HG02981 (cell line): ENCODE results near the gene ARF6.
"Not testable (repeated sequence)": the region's sequence is repeated elsewhere in the genome, so short reads cannot be mapped to it uniquely, and the experiment has no call there.

Experiments used
- ATAC-seq: cut with Tn5 transposase; IDR thresholded peaks from one replicate; pipeline ENCODE4 v1.9.1; 2021; ENCODE audit warnings: mild to moderate bottlenecking, moderate library complexity; ENCODE audit not compliant: unreplicated experiment

Gene ARF6

GRCh38 chr14:49875640-49876198 is 17.2 kb upstream of the ARF6 start:
- no peak for ATAC-seq

GRCh38 chr14:49876563-49877127 is 16.2 kb upstream of the ARF6 start:
- no peak for ATAC-seq

- ATAC-seq = peak; percentile 83
Observed at GRCh38 chr14:49879646-49880204, 13.2 kb upstream of the ARF6 start.

GRCh38 chr14:49880267-49881064 is 12.4 kb upstream of the ARF6 start:
- ATAC-seq = no peak

GRCh38 chr14:49881350-49882001 is 11.4 kb upstream of the ARF6 start:
- no peak for ATAC-seq

GRCh38 chr14:49882826-49883694 is 9.8 kb upstream of the ARF6 start:
- no peak for ATAC-seq

GRCh38 chr14:49886523-49886922 is 6.4 kb upstream of the ARF6 start:
- no peak for ATAC-seq

- ATAC-seq = no peak
Observed at GRCh38 chr14:49888293-49888692, 4.6 kb upstream of the ARF6 start.

- peak; percentile 34 for ATAC-seq
Observed at GRCh38 chr14:49892301-49892635, 614 bp upstream of the ARF6 start.

GRCh38 chr14:49893309-49894213 is 679 bp downstream of the ARF6 start:
- ATAC-seq = peak; percentile 37

GRCh38 chr14:49894214-49895107 is 1.6 kb downstream of the ARF6 start:
- ATAC-seq = not testable (repeated sequence)

GRCh38 chr14:49895480-49895879 is 2.6 kb downstream of the ARF6 start:
- no peak for ATAC-seq

- ATAC-seq = not testable (repeated sequence)
Observed at GRCh38 chr14:49896272-49896671, 3.4 kb downstream of the ARF6 start.

- ATAC-seq = no peak
Observed at GRCh38 chr14:49896966-49897365, 4.1 kb downstream of the ARF6 start.

- ATAC-seq = no peak
Observed at GRCh38 chr14:49897414-49897813, 4.5 kb downstream of the ARF6 start.

GRCh38 chr14:49897965-49898364 is 5.1 kb downstream of the ARF6 start:
- no peak for ATAC-seq

- no peak for ATAC-seq
Observed at GRCh38 chr14:49898485-49898884, 5.6 kb downstream of the ARF6 start.

- no peak for ATAC-seq
Observed at GRCh38 chr14:49900973-49901372, 8.1 kb downstream of the ARF6 start.
